SK-N-MC (cell line): Measurements from ENCODE around the gene PPT2.

Experiments used
- DNase-seq: peaks from one replicate; pipeline ENCODE4 v3.0.0-alpha.2; 2011; ENCODE audit warnings: low read depth, low spot score
- H3K27ac ChIP-seq: fragments of 200-600 bp; sonication (generic); 2 replicates; pipeline ENCODE4 v1.5.1; 2016; ENCODE audit warnings: mixed run types
- H3K36me3 ChIP-seq: fragments of 200-600 bp; sonication (generic); 2 replicates; pipeline ENCODE4 v1.6.1; 2017; ENCODE audit warnings: antibody characterized with exemption, low read length, mixed read lengths; ENCODE audit not compliant: insufficient read depth
- H3K4me3 ChIP-seq: fragments of 200-600 bp; sonication (generic); 2 replicates; pipeline ENCODE4 v1.5.1; 2016
- H3K9ac ChIP-seq: fragments of 200-600 bp; sonication (generic); 2 replicates; pipeline ENCODE4 v1.8.0; 2017; ENCODE audit warnings: mixed run types, mixed read lengths; ENCODE audit not compliant: insufficient read length
- H3K9me3 ChIP-seq: fragments of 200-600 bp; sonication (generic); 2 replicates; pipeline ENCODE4 v1.6.1; 2017; ENCODE audit warnings: low read depth, mild to moderate bottlenecking, antibody characterized with exemption, low read length, moderate library complexity, mixed read lengths
- EZH2 ChIP-seq: fragments of 200-600 bp; sonication (generic); IDR thresholded peaks from one replicate; pipeline ENCODE4 v1.6.1; 2017; ENCODE audit warnings: antibody characterized with exemption
- FOXP2 ChIP-seq: optimal IDR thresholded peaks from 2 replicates; pipeline ENCODE3; 2011; ENCODE audit warnings: mild to moderate bottlenecking, moderate library complexity; ENCODE audit not compliant: insufficient read depth; ENCODE audit errors: extremely low read length, control extremely low read depth
- POLR2AphosphoS5 ChIP-seq: IDR thresholded peaks from 2 replicates; pipeline ENCODE4 v1.6.1; 2012; ENCODE audit warnings: mild to moderate bottlenecking, low read depth, low read length, borderline replicate concordance

PPT2 gene

DNA sequence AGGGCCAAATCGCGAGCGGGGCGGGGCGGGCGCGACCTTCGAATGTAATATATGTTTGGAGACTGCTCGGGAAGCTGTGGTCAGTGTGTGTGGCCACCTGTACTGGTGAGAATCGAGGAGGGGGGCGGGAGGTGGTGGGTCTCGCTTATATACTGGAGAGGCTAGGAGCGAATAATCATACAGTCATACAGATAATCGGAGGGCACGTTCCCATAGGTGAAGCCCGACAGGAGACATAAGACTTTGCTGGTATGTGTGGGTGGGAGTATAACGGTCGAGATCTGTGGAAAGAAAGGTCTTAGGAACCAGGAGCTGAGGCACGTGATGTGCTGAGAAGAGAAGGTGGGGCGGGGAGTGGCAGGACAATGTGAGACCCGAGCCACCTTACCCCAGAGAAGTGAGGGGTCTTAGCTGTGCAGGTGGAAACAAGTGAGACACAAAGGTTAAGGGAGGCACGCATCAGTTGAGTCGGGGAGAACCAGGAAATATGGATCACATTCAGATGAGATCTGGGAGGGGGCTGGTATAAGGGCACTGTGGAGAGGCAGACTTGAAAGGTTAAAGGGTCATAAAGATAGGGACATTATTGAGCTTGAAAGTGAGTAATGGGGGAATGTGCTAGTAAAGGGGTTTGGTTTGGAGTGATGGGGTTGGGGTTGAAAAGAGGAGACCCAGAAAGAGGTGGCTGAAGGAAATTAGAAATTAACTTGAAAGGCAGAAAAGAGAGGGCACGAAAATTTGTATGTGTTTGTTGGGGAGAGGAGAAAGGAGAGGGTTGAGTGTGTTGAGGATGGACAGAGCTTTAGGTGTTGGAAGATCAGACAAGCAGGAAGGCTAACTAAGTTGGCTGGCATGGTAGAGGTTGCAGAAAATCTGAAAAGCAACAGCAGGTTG, 24.9 kb downstream of the PPT2 start:
- H3K27ac ChIP-seq = no peak overlapping the region
- peak overlapping the region; percentile 93 for H3K9ac ChIP-seq
- TF ChIP-seq FOXP2 (no peak), EZH2 (no peak), POLR2AphosphoS5 (no peak)
- H3K4me3 ChIP-seq = peak overlapping the region; percentile 89
- no peaks in the 10 kb centered on the region for H3K9me3 ChIP-seq
- DNase-seq = no peak
- peaks cover 25% of the 10 kb centered on the region; the same call in 1 of the 2 replicates for H3K36me3 ChIP-seq

DNA sequence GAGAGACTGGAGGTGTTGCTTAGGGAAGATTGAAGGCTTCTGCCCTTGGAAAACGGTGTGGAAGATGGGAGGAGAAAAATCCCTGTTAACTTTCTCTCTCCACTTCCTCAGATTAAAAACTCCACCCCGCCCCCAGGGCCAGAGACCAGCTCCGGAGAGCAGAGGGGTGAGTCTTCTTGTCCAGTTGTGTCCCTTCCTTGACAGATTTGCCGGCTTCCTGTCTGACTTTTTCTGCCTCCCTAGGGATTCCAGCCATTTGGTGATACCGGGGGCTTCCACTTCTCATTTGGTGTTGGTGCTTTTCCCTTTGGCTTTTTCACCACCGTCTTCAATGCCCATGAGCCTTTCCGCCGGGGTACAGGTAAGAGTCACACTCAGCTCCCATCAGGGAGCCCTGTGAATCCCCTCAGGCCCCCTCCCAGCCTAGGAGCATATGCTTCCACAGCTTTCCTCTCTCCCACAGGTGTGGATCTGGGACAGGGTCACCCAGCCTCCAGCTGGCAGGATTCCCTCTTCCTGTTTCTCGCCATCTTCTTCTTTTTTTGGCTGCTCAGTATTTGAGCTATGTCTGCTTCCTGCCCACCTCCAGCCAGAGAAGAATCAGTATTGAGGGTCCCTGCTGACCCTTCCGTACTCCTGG, 25.9 kb downstream of the PPT2 start:
- H3K9ac ChIP-seq = no peak overlapping the region
- no peak overlapping the region for H3K27ac ChIP-seq
- TF ChIP-seq POLR2AphosphoS5 (no peak), EZH2 (no peak), FOXP2 (no peak)
- no peak for DNase-seq
- no peak overlapping the region for H3K4me3 ChIP-seq
- H3K36me3 ChIP-seq = peaks cover 25% of the 10 kb centered on the region; the same call in 1 of the 2 replicates
- H3K9me3 ChIP-seq = no peaks in the 10 kb centered on the region

DNA sequence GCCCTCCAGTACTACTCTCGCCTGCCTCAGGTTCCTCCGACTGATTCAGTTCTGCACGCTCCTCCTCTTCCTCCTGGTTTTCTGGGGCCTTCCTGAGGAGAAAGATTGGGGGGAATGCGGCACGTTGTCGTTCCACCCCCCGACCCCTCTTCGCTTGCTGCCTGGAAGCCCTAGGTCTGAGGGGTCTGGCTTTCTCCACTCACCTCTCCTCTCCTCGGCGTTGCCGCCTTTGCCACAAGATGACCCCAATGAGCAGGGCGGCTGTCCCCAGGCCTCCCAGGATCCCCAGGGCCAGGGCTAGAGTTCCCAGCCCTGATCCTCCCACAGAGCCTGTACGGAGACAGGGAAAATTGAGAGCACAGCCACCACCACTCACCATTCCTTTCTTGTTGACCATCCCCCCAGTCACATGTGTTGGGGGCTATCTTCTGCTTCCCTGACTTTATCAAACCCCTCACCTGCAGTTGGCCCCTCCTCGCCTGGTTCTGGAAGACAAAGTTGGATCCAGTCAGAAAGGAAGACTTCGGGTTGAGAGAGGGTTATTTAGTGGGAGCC, 27.3 kb downstream of the PPT2 start:
- Histone ChIP-seq H3K4me3 (no peak overlapping the region), H3K9me3 (no peaks in the 10 kb centered on the region), H3K27ac (no peak overlapping the region), H3K36me3 (peaks cover 25% of the 10 kb centered on the region; the same call in 1 of the 2 replicates), H3K9ac (no peak overlapping the region)
- no peak for DNase-seq
- TF ChIP-seq EZH2 (no peak), POLR2AphosphoS5 (no peak), FOXP2 (no peak)

DNA sequence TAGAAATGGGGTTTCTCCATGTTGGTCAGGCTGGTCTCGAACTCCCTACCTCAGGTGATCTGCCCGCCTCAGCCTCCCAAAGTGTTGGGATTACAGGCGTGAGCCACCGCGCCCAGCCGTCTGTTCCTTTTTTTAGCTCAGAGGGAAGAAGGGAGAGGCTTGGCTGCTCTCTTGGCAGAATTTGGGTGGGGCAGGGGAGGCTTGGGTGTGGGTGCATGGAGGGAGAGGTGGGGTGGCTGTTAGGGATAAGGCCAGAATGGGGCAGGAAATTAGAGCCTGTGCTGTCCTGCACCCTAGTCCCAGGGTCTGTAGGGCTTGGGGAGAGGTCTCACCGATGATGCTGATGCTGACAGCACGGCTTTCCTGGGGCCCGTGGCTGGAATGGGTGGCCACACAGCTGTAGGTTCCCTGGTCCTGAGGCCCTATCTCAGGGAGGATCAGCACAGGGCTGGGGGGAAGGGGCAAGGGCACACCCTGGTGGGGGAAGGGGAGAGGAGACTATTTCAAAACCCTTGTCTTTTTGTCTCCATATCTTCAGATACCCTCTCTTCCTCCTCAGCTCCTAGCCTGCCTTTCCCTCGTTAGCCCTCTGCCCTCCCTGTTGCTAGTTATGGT, 28.1 kb downstream of the PPT2 start:
- Histone ChIP-seq H3K9ac (no peak overlapping the region), H3K27ac (no peak overlapping the region), H3K9me3 (no peaks in the 10 kb centered on the region), H3K36me3 (peaks cover 32% of the 10 kb centered on the region), H3K4me3 (no peak overlapping the region)
- DNase-seq = no peak
- TF ChIP-seq FOXP2 (no peak), EZH2 (no peak)

DNA sequence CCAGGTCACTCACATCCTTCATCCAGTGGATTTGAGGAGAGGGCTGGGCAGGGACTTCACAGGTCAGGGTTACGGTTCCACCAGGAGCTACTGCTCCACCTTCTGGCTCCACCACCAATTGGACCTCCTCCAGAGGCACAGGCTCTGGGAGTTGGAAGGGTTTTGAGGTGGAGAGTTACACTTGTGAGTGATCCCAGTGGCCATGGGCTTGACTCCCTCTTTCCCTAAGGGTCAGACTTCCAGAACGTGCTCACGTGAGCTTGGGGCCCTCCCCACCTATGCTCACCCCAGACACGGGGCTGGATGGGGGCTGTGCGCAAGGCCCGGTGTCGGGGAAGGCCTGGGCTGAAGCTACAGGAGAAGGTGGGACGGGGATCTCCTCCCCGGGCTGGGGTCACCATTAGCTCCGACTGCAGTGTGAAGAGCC, 28.6 kb downstream of the PPT2 start:
- no peak overlapping the region for H3K9ac ChIP-seq
- H3K4me3 ChIP-seq = no peak overlapping the region
- H3K36me3 ChIP-seq = peaks cover 38% of the 10 kb centered on the region
- 0 out of 2 replicates have a peak overlapping the region, but pooled peaks have one; percentile 13 for H3K27ac ChIP-seq
- TF ChIP-seq POLR2AphosphoS5 (no peak), FOXP2 (no peak), EZH2 (no peak)
- no peak for DNase-seq
- no peaks in the 10 kb centered on the region for H3K9me3 ChIP-seq

DNA sequence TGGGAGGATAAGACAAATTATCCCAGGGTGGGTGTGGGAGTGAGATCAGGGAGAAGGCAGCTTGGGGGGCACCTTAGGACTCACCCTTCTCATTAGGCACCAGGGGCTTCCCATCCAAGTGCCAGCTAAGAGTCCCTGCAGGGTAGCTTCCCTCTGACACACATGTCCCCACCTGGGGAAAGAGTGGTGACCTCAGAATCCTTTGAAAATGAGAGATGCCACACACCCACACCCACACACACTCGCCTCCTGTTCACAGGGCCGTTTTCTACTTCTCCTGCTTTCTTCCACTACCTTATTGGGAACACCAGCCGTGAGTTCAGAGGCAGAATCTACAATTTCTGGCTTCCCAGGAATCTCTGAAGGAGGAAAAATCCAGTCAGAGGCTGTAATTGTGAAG, 29.1 kb downstream of the PPT2 start:
- Histone ChIP-seq H3K9me3 (no peaks in the 10 kb centered on the region), H3K9ac (no peak overlapping the region), H3K4me3 (no peak overlapping the region), H3K36me3 (peaks cover 42% of the 10 kb centered on the region), H3K27ac (peak overlapping the region; percentile 63; the same call in 1 of the 2 replicates)
- TF ChIP-seq POLR2AphosphoS5 (0 out of 2 replicates have a peak, but pooled peaks have one; percentile 2), FOXP2 (no peak)
- no peak for DNase-seq

DNA sequence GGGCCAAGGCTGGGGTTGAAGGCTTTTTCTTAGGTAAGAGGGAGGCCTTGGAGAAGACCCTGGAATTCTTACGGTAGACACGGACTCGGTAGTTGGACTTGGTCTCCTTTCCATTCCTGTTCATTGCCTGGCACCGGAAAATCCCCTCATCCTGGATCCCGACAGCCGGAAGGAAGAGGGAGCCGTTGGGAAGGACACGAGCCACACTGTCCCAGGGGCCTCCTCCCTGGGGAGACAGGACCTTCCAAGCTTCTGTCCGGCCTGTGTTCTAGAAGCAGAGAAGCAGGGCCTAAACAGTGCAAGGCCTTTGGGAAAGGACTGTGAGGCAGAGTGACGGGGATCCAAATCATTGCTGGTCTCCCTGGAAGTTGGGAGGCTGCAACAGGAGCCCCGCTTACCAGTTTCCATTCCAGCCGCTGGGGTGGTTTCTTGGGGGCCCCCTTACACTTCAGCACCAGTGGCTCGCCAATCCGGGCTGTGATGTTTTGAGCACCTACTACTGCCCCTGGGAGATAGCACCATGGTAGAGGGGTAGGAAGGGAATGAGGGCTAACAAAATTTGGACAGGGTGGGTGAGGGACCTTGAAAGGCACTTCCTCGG, 29.6 kb downstream of the PPT2 start:
- peak overlapping the region; percentile 63; the same call in 1 of the 2 replicates for H3K27ac ChIP-seq

More for the DNA sequence above, 29.6 kb downstream of the PPT2 start:
- no peaks in the 10 kb centered on the region for H3K9me3 ChIP-seq
- TF ChIP-seq FOXP2 = no peak
- no peak for TF ChIP-seq EZH2
- TF ChIP-seq POLR2AphosphoS5 = peak; percentile 10; the same call in 1 of the 2 replicates
- no peak for DNase-seq
- H3K9ac ChIP-seq = no peak overlapping the region
- H3K36me3 ChIP-seq = peaks cover 46% of the 10 kb centered on the region
- H3K4me3 ChIP-seq = no peak overlapping the region
